HEK293 (cell line): ENCODE data around the gene E4F1.

Source experiments
- CTCF ChIA-PET: fragments of 350-600 bp; formaldehyde crosslinking; extraction: SDS; loops from one replicate; lab custom pipeline; 2021; ENCODE audit warnings: antibody characterized with exemption; lab: Yijun Ruan, JAX
- POLR2A ChIA-PET: fragments of 300-600 bp; formaldehyde crosslinking; extraction: SDS; loops from one replicate; lab custom pipeline; 2020; ENCODE audit warnings: antibody characterized with exemption, inconsistent platforms; lab: Yijun Ruan, JAX
- H3K27ac ChIP-seq: fragments of 200-500 bp; sonication (Bioruptor generic); 2 replicates; pipeline ENCODE4 v1.5.1; 2014; ENCODE audit warnings: low read depth, low read length, control low read depth, inconsistent platforms; ENCODE audit errors: extremely low read depth
- H3K36me3 ChIP-seq, 2 experiments: fragments of 200-500 bp in 1 of 2; sonication (Bioruptor generic) in 1 of 2; 1 replicate in 1 of 2; 2 replicates in 1 of 2; pipeline ENCODE4 v1.5.1; 2014 to 2017; ENCODE audit warnings: inconsistent platforms in 2 of 2, low read length in 2 of 2; ENCODE audit not compliant: control insufficient read depth in 2 of 2, insufficient read depth in 1 of 2
- H3K4me1 ChIP-seq: fragments of 200-500 bp; sonication (Bioruptor generic); 2 replicates; pipeline ENCODE4 v1.5.1; 2014; ENCODE audit warnings: mild to moderate bottlenecking, low read length, inconsistent platforms; ENCODE audit not compliant: control insufficient read depth, insufficient read depth
- H3K4me3 ChIP-seq: 2 replicates; pipeline ENCODE4 v1.5.1; 2011; ENCODE audit warnings: low read depth, mild to moderate bottlenecking, control low read depth, low read length, moderate library complexity
- H3K9me3 ChIP-seq: fragments of 200-500 bp; sonication (Bioruptor generic); 2 replicates; pipeline ENCODE4 v1.5.1; 2014; ENCODE audit warnings: low read depth, low read length, inconsistent platforms; ENCODE audit not compliant: control insufficient read depth, insufficient read depth
- KLF10 ChIP-seq: fragments of 450-650 bp; IDR thresholded peaks from 2 replicates; pipeline ENCODE4 v1.5.1; 2018; ENCODE audit warnings: missing biosample characterization, mild to moderate bottlenecking, missing genetic modification characterization
- KLF9 ChIP-seq: fragments of 450-650 bp; formaldehyde crosslinking; IDR thresholded peaks from 2 replicates; pipeline ENCODE4 v1.5.1; 2016; ENCODE audit warnings: missing biosample characterization, missing genetic modification characterization, low read depth
- MZF1 ChIP-seq: fragments of 450-650 bp; formaldehyde crosslinking; IDR thresholded peaks from 2 replicates; pipeline ENCODE4 v1.5.1; 2017; ENCODE audit warnings: missing biosample characterization, missing genetic modification characterization, borderline replicate concordance
- OVOL3 ChIP-seq: fragments of 450-650 bp; formaldehyde crosslinking; IDR thresholded peaks from 2 replicates; pipeline ENCODE4 v1.5.1; 2016; ENCODE audit warnings: missing biosample characterization, missing genetic modification characterization
- PRDM10 ChIP-seq: fragments of 450-650 bp; formaldehyde crosslinking; IDR thresholded peaks from 2 replicates; pipeline ENCODE4 v1.5.1; 2016; ENCODE audit warnings: missing biosample characterization, missing genetic modification characterization
- SP7 ChIP-seq: fragments of 450-650 bp; formaldehyde crosslinking; IDR thresholded peaks from 2 replicates; pipeline ENCODE4 v1.5.1; 2016; ENCODE audit warnings: missing biosample characterization, missing genetic modification characterization
- YY2 ChIP-seq: fragments of 450-650 bp; formaldehyde crosslinking; IDR thresholded peaks from 2 replicates; pipeline ENCODE4 v1.5.1; 2016; ENCODE audit warnings: missing biosample characterization, missing genetic modification characterization
- ZBTB44 ChIP-seq: fragments of 450-650 bp; IDR thresholded peaks from 2 replicates; pipeline ENCODE4 v1.5.1; 2018; ENCODE audit warnings: missing biosample characterization, mild to moderate bottlenecking, missing genetic modification characterization
- ZNF16 ChIP-seq: fragments of 450-650 bp; formaldehyde crosslinking; IDR thresholded peaks from 2 replicates; pipeline ENCODE4 v1.5.1; 2016; ENCODE audit warnings: low read depth, missing biosample characterization, missing genetic modification characterization
- ZNF274 ChIP-seq, 2 experiments: fragments of 200-500 bp in 1 of 2; fragments of 450-650 bp in 1 of 2; sonication (Bioruptor generic) in 1 of 2; formaldehyde crosslinking in 1 of 2; IDR thresholded peaks; 2 replicates each; pipeline versions ENCODE4 v1.5.1 to v1.6.1; 2014 to 2016; ENCODE audit warnings: borderline replicate concordance in 1 of 2, inconsistent platforms in 1 of 2, low read length in 1 of 2, missing biosample characterization in 1 of 2, missing genetic modification characterization in 1 of 2
- ZNF324 ChIP-seq: fragments of 450-650 bp; formaldehyde crosslinking; IDR thresholded peaks from 2 replicates; pipeline ENCODE4 v1.5.1; 2016; ENCODE audit warnings: missing biosample characterization, missing genetic modification characterization
- ZNF341 ChIP-seq: fragments of 450-650 bp; formaldehyde crosslinking; IDR thresholded peaks from 2 replicates; pipeline ENCODE4; 2016; ENCODE audit warnings: low read depth, missing biosample characterization, missing genetic modification characterization
- ZNF404 ChIP-seq: fragments of 450-650 bp; formaldehyde crosslinking; IDR thresholded peaks from 2 replicates; pipeline ENCODE4 v1.5.1; 2017; ENCODE audit warnings: missing biosample characterization, missing genetic modification characterization
- ZNF544 ChIP-seq: fragments of 450-650 bp; formaldehyde crosslinking; IDR thresholded peaks from 2 replicates; pipeline ENCODE4 v1.5.0; 2017; ENCODE audit warnings: missing biosample characterization, missing genetic modification characterization
- ZNF596 ChIP-seq: fragments of 450-650 bp; IDR thresholded peaks from 2 replicates; pipeline ENCODE4 v1.5.0; 2018; ENCODE audit warnings: missing biosample characterization, mild to moderate bottlenecking, missing genetic modification characterization, moderate library complexity
- ZNF660 ChIP-seq: fragments of 450-650 bp; IDR thresholded peaks from 2 replicates; pipeline ENCODE4 v1.5.1; 2018; ENCODE audit warnings: missing biosample characterization, mild to moderate bottlenecking, missing genetic modification characterization
- ZNF677 ChIP-seq: fragments of 450-650 bp; IDR thresholded peaks from 2 replicates; pipeline ENCODE4 v1.5.0; 2018; ENCODE audit warnings: missing biosample characterization, mild to moderate bottlenecking, missing genetic modification characterization, moderate library complexity
- TF ChIP-seq, protein P1 (sequence below): fragments of 450-650 bp; formaldehyde crosslinking; IDR thresholded peaks from 2 replicates; pipeline ENCODE4 v1.5.1; 2016; ENCODE audit warnings: missing biosample characterization, missing genetic modification characterization, borderline replicate concordance
- TF ChIP-seq, protein P2 (sequence below): fragments of 450-650 bp; formaldehyde crosslinking; IDR thresholded peaks from 2 replicates; pipeline ENCODE4 v1.5.1; 2016; ENCODE audit warnings: missing biosample characterization, missing genetic modification characterization
- TF ChIP-seq, protein P3 (sequence below): fragments of 450-650 bp; formaldehyde crosslinking; IDR thresholded peaks from 2 replicates; pipeline ENCODE4 v1.5.1; 2016; ENCODE audit warnings: missing biosample characterization, missing genetic modification characterization

E4F1 gene

DNA sequence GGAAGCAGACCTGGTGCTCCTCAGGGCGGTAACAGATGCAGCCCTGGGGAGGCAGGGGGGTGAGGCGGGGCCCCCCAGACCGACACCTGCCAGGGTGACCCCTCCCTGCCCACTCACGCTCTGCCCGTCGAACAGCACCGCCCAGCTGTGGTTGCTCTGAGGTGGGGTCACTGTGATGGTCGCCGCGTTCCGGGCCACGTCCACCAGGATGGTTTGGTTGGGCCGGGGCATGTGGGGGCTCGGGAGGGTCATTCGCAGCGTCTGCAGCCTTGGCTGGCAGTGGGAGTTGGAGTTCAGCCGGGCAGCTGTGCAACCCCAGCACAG lies 13.4 kb upstream of the E4F1 start:
- TF ChIP-seq KLF9: no peak
- no peak for TF ChIP-seq KLF10 (tag by site-specific recombination)
- TF ChIP-seq, protein P1, sequence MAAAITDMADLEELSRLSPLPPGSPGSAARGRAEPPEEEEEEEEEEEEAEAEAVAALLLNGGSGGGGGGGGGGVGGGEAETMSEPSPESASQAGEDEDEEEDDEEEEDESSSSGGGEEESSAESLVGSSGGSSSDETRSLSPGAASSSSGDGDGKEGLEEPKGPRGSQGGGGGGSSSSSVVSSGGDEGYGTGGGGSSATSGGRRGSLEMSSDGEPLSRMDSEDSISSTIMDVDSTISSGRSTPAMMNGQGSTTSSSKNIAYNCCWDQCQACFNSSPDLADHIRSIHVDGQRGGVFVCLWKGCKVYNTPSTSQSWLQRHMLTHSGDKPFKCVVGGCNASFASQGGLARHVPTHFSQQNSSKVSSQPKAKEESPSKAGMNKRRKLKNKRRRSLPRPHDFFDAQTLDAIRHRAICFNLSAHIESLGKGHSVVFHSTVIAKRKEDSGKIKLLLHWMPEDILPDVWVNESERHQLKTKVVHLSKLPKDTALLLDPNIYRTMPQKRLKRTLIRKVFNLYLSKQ (tag by site-specific recombination): no peak
- TF ChIP-seq ZNF274 (IDR thresholded peaks at IDR 0.05; ENCODE audit: low read length): no peak
- no peak for TF ChIP-seq ZNF274 (tag by site-specific recombination; IDR thresholded peaks at IDR 0.05; ENCODE audit: borderline replicate concordance)
- TF ChIP-seq ZNF16 (tag by site-specific recombination): no peak
- no peak for TF ChIP-seq ZNF404 (tag by site-specific recombination)
- no peak for TF ChIP-seq YY2
- TF ChIP-seq ZNF596 (tag by site-specific recombination): no peak
- TF ChIP-seq ZBTB44 (tag by site-specific recombination): no peak
- no peak for TF ChIP-seq SP7 (tag by site-specific recombination)
- TF ChIP-seq ZNF341 (tag by site-specific recombination): no peak
- TF ChIP-seq OVOL3: no peak
- TF ChIP-seq, protein P2, sequence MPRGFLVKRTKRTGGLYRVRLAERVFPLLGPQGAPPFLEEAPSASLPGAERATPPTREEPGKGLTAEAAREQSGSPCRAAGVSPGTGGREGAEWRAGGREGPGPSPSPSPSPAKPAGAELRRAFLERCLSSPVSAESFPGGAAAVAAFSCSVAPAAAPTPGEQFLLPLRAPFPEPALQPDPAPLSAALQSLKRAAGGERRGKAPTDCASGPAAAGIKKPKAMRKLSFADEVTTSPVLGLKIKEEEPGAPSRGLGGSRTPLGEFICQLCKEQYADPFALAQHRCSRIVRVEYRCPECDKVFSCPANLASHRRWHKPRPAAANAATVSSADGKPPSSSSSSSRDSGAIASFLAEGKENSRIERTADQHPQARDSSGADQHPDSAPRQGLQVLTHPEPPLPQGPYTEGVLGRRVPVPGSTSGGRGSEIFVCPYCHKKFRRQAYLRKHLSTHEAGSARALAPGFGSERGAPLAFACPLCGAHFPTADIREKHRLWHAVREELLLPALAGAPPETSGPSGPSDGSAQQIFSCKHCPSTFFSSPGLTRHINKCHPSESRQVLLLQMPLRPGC: no peak
- TF ChIP-seq MZF1 (tag by site-specific recombination): no peak
- no peak for TF ChIP-seq ZNF544 (tag by site-specific recombination)
- TF ChIP-seq, protein P3, sequence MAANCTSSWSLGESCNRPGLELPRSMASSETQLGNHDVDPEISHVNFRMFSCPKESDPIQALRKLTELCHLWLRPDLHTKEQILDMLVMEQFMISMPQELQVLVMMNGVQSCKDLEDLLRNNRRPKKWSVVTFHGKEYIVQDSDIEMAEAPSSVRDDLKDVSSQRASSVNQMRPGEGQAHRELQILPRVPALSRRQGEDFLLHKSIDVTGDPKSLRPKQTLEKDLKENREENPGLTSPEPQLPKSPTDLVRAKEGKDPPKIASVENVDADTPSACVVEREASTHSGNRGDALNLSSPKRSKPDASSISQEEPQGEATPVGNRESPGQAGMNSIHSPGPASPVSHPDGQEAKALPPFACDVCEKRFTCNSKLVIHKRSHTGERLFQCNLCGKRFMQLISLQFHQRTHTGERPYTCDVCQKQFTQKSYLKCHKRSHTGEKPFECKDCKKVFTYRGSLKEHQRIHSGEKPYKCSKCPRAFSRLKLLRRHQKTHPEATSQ (tag by site-specific recombination): no peak
- TF ChIP-seq ZNF677 (tag by site-specific recombination): no peak
- TF ChIP-seq ZNF660 (tag by site-specific recombination): no peak
- no peak for TF ChIP-seq PRDM10 (tag by site-specific recombination)
- TF ChIP-seq ZNF324: no peak
- Histone ChIP-seq H3K4me1 (no peaks in the 10 kb centered on the region), H3K4me3 (no peak overlapping the region), H3K9me3 (no peaks in the 10 kb centered on the region), H3K27ac (no peak overlapping the region), H3K36me3 (peaks cover 0 to 56% of the 10 kb centered on the region in 2 experiments; a peak in 1 of 3 replicates)
- ChIA-PET CTCF (interaction anchor here (0.6 kb wide), 1 partner anchor 44 kb away, joined by 5 read pairs; no protein-coding TSS in a partner anchor), POLR2A (interaction anchor here (1.7 kb wide), 1 partner anchor 29 kb away, joined by 4 read pairs; no protein-coding TSS in a partner anchor)
